Keratinocyte (primary cell): ENCODE data around the gene PTK7. TPM values are rescaled to one million over a fixed set of nuclear protein-coding genes. Genes with fewer than 3 reads are reported as not detected.

Experiments
- DNase-seq: peaks from one replicate; pipeline ENCODE4 v3.0.0-alpha.2; 2011; ENCODE audit warnings: low read depth, missing footprints, low spot score
- FAIRE-seq: peaks from 2 replicates; lab custom pipeline; 2011; peaks lifted over from hg19 to GRCh38; lab: Jason Lieb, UNC
- H2AFZ ChIP-seq: 2 replicates; pipeline ENCODE4 v1.6.0; 2012; ENCODE audit warnings: low read length, control low read depth, inconsistent platforms; ENCODE audit not compliant: control insufficient read depth
- H3K27ac ChIP-seq: 2 replicates; pipeline ENCODE4 v1.5.1; 2011; ENCODE audit warnings: low read length; ENCODE audit not compliant: control insufficient read depth, insufficient read depth
- H3K27me3 ChIP-seq: 3 replicates; pipeline ENCODE4 v1.6.0; 2011; ENCODE audit warnings: low read length; ENCODE audit not compliant: control insufficient read depth, insufficient read depth; ENCODE audit errors: extremely low read depth
- H3K36me3 ChIP-seq, 2 experiments: 2 replicates in 1 of 2; 3 replicates in 1 of 2; pipeline ENCODE4 v1.5.1; 2011; ENCODE audit warnings: low read length in 2 of 2, mild to moderate bottlenecking in 1 of 2; ENCODE audit not compliant: control insufficient read depth in 2 of 2, insufficient read depth in 2 of 2; ENCODE audit errors: extremely low read depth in 1 of 2
- H3K4me1 ChIP-seq: 3 replicates; pipeline ENCODE4 v1.5.1; 2011; ENCODE audit warnings: low read length; ENCODE audit not compliant: control insufficient read depth, insufficient read depth; ENCODE audit errors: extremely low read depth
- H3K4me2 ChIP-seq: 3 replicates; pipeline ENCODE4 v1.6.0; 2011; ENCODE audit warnings: low read depth, low read length; ENCODE audit not compliant: control insufficient read depth, insufficient read depth; ENCODE audit errors: extremely low read depth
- H3K4me3 ChIP-seq, 3 experiments: fragments of 200-600 bp in 1 of 3; sonication (generic) in 1 of 3; 2 replicates in 2 of 3; 3 replicates in 1 of 3; pipeline ENCODE4 v1.5.1; 2011 to 2016; ENCODE audit warnings: low read length in 3 of 3, mild to moderate bottlenecking in 3 of 3, control low read depth in 2 of 3, inconsistent platforms in 1 of 3, low read depth in 1 of 3, mixed read lengths in 1 of 3, mixed run types in 1 of 3, moderate library complexity in 1 of 3; ENCODE audit not compliant: control insufficient read depth in 2 of 3, insufficient read depth in 2 of 3; ENCODE audit errors: extremely low read depth in 1 of 3
- H3K79me2 ChIP-seq: 2 replicates; pipeline ENCODE4 v1.6.0; 2012; ENCODE audit warnings: low read length; ENCODE audit not compliant: control insufficient read depth, insufficient read depth
- H3K9ac ChIP-seq: 3 replicates; pipeline ENCODE4 v1.6.0; 2011; ENCODE audit warnings: low read length; ENCODE audit not compliant: control insufficient read depth, insufficient read depth; ENCODE audit errors: extremely low read depth
- H3K9me1 ChIP-seq: 3 replicates; pipeline ENCODE4 v1.6.0; 2011; ENCODE audit warnings: low read length; ENCODE audit not compliant: control insufficient read depth, insufficient read depth; ENCODE audit errors: extremely low read depth
- H3K9me3 ChIP-seq: 2 replicates; pipeline ENCODE4 v1.5.1; 2012; ENCODE audit warnings: low read depth, low read length; ENCODE audit not compliant: control insufficient read depth
- H4K20me1 ChIP-seq: 3 replicates; pipeline ENCODE4 v1.6.0; 2011; ENCODE audit warnings: low read length; ENCODE audit not compliant: control insufficient read depth, insufficient read depth; ENCODE audit errors: extremely low read depth
- CTCF ChIP-seq, 3 experiments: IDR thresholded peaks in 1 of 3; conservative IDR thresholded peaks in 1 of 3; optimal IDR thresholded peaks in 1 of 3; 2 replicates in 2 of 3; 3 replicates in 1 of 3; pipeline versions ENCODE3 to v1.5.1; 2011; ENCODE audit warnings: low read length in 3 of 3, mild to moderate bottlenecking in 3 of 3, moderate library complexity in 2 of 3, control low read depth in 1 of 3, inconsistent platforms in 1 of 3; ENCODE audit not compliant: insufficient read depth in 2 of 3; ENCODE audit errors: extremely low read depth in 1 of 3
- EZH2 ChIP-seq: IDR thresholded peaks from one replicate; pipeline ENCODE4 v1.6.1; 2012; ENCODE audit warnings: inconsistent platforms, mild to moderate bottlenecking, low read length, moderate library complexity
- dilution Hi-C: fragments of 300-500 bp; cut with MboI; formaldehyde crosslinking; loops from one replicate; pipeline ENCODE4 v1.7.0; 2020; ENCODE audit warnings: low sequenced_read_pairs; ENCODE audit not compliant: extremely low pct_ligation_motif_present
- polyA plus RNA-seq, 5 experiments: library from polyadenylated mRNA; depleted of rRNA in 3 of 5; stranded (reverse) in 3 of 5; stranded (forward) in 1 of 5; unstranded in 1 of 5; fragments of >200 nt; gene quantifications; 1 replicate in 1 of 5; 2 replicates in 3 of 5; 3 replicates in 1 of 5; pipeline versions ENCODE4 v1.2.1 to v1.2.3, GENCODE V29; 2011 to 2012; ENCODE audit warnings: missing spikeins in 2 of 5, low read depth in 1 of 5, low replicate concordance in 1 of 5

PTK7 gene
- polyA plus RNA-seq, 1 donor (not counting 4 experiments of a cell fraction or from before 2014, with no cell fraction given) = 58.8 TPM

GRCh38 chr6:43185391-43185985 lies 109.4 kb downstream of the PTK7 start:
- H3K27ac ChIP-seq = no peak overlapping the region
- FAIRE-seq (no peak), DNase-seq (no peak)
- H3K9ac ChIP-seq = no peak overlapping the region
- no peaks in the 10 kb centered on the region for H4K20me1 ChIP-seq
- H3K4me1 ChIP-seq = peaks cover 41% of the 10 kb centered on the region
- H2AFZ ChIP-seq = no peak overlapping the region
- H3K9me3 ChIP-seq = no peaks in the 10 kb centered on the region
- peaks cover 6% of the 10 kb centered on the region for H3K9me1 ChIP-seq
- H3K27me3 ChIP-seq = no peaks in the 10 kb centered on the region
- H3K79me2 ChIP-seq = peaks cover 30% of the 10 kb centered on the region
- peaks cover 4 to 23% of the 10 kb centered on the region in 2 experiments for H3K36me3 ChIP-seq
- no peak overlapping the region for H3K4me2 ChIP-seq
- H3K4me3 ChIP-seq = no peak overlapping the region
- dilution Hi-C loops = no loop called here
- TF ChIP-seq CTCF (optimal IDR thresholded peaks at IDR 0.05 in 1 of 3, IDR thresholded peaks at IDR 0.05 in 1 of 3, conservative IDR thresholded peaks at IDR 0.05 in 1 of 3; ENCODE audit: extremely low read depth in 1 of 3, insufficient read depth in 2 of 3, low read length in 3 of 3) = no peak
- no peak for TF ChIP-seq EZH2

- H3K4me1 ChIP-seq = peaks cover 41% of the 10 kb centered on the region
Measured at GRCh38 chr6:43186019-43186418, 109.9 kb downstream of the PTK7 start.

More at GRCh38 chr6:43186019-43186418, 109.9 kb downstream of the PTK7 start:
- H3K9ac ChIP-seq = peak overlapping the region; percentile 50
- DNase-seq (no peak), FAIRE-seq (no peak)
- no peak overlapping the region for H3K4me2 ChIP-seq
- peaks cover 5 to 23% of the 10 kb centered on the region in 2 experiments for H3K36me3 ChIP-seq
- dilution Hi-C loops = no loop called here
- no peaks in the 10 kb centered on the region for H4K20me1 ChIP-seq
- peak overlapping the region; percentile 72 for H3K27ac ChIP-seq
- peaks cover 6% of the 10 kb centered on the region for H3K9me1 ChIP-seq
- no peak overlapping the region for H3K4me3 ChIP-seq
- TF ChIP-seq CTCF (optimal IDR thresholded peaks at IDR 0.05 in 1 of 3, IDR thresholded peaks at IDR 0.05 in 1 of 3, conservative IDR thresholded peaks at IDR 0.05 in 1 of 3; ENCODE audit: extremely low read depth in 1 of 3, insufficient read depth in 2 of 3, low read length in 3 of 3) = no peak
- TF ChIP-seq EZH2 = no peak
- H3K79me2 ChIP-seq = peaks cover 33% of the 10 kb centered on the region
- H3K27me3 ChIP-seq = no peaks in the 10 kb centered on the region
- no peaks in the 10 kb centered on the region for H3K9me3 ChIP-seq
- no peak overlapping the region for H2AFZ ChIP-seq
